Spleen (tissue), 7 donors: ENCODE measurements around the gene ADGRB2.

Source experiments
- POLR2A ChIP-seq, 3 donors: fragments of 450-650 bp; IDR thresholded peaks; one replicate each; pipeline ENCODE4 v1.5.1; 2017; ENCODE audit warnings: antibody characterized with exemption in 3 of 3, mild to moderate bottlenecking in 1 of 3
- POLR2AphosphoS5 ChIP-seq, 3 donors: sonication (generic); formaldehyde crosslinking; IDR thresholded peaks; one replicate each; pipeline ENCODE4 v1.5.1; 2017; ENCODE audit warnings: antibody characterized with exemption in 3 of 3
- TF ChIP-seq, protein P1 (sequence below), 11 experiments: fragments of 200-600 bp in 7 of 11; fragments of 450-650 bp in 4 of 11; sonication (generic) in 4 of 11; IDR thresholded peaks in 8 of 11; conservative IDR thresholded peaks in 3 of 11; 1 replicate in 7 of 11; 2 replicates in 4 of 11; pipeline versions ENCODE4 v1.4.0 to v1.8.0; 2016 to 2021; ENCODE audit warnings: antibody characterized with exemption in 11 of 11, inconsistent platforms in 4 of 11, mild to moderate bottlenecking in 1 of 11
- donor health status: DM: no; HTN: no; CAD: no; lungs with moderate emphysema.
- donor health status: DM: no; HTN: no; CAD: no.
- donor health status: DM: no; HTN: no; CAD: no.

DNA sequence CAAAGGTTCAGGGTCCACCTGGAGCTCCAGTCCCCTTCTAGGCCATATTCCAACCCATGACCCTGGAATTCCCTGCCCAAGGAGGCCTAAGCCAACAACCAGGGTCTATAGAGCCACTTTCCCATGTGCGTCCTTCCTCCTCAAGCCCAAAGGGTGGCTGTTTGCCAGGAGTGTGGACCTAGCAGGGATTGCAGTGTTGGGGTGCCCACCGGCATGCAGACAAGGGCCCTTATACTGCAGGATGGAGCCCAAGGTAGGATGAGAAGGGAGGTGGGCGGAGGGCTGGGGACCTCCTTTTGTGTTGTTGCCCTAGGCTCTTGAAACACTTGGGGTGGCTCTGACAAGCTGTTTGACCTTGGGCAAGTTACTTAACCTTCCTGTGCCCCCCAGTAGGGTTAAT lies 19.7 kb upstream of the ADGRB2 start:
- TF ChIP-seq, protein P1, sequence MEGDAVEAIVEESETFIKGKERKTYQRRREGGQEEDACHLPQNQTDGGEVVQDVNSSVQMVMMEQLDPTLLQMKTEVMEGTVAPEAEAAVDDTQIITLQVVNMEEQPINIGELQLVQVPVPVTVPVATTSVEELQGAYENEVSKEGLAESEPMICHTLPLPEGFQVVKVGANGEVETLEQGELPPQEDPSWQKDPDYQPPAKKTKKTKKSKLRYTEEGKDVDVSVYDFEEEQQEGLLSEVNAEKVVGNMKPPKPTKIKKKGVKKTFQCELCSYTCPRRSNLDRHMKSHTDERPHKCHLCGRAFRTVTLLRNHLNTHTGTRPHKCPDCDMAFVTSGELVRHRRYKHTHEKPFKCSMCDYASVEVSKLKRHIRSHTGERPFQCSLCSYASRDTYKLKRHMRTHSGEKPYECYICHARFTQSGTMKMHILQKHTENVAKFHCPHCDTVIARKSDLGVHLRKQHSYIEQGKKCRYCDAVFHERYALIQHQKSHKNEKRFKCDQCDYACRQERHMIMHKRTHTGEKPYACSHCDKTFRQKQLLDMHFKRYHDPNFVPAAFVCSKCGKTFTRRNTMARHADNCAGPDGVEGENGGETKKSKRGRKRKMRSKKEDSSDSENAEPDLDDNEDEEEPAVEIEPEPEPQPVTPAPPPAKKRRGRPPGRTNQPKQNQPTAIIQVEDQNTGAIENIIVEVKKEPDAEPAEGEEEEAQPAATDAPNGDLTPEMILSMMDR (IDR thresholded peaks at IDR 0.05 in 8 of 11, conservative IDR thresholded peaks at IDR 0.05 in 3 of 11): no peak
- TF ChIP-seq POLR2AphosphoS5 (IDR thresholded peaks at IDR 0.05) (no peak), POLR2A (IDR thresholded peaks at IDR 0.05) (no peak)
